Endodermal cell (in vitro differentiated cells): ENCODE measurements around the gene PPP1R12A. TPM values are rescaled to one million over a fixed set of nuclear protein-coding genes. Genes with fewer than 3 reads are reported as not detected.

Experiments
- DNase-seq: peaks from one replicate; pipeline ENCODE4 v3.0.0-alpha.2; 2017
- H3K27ac ChIP-seq: 2 replicates; pipeline ENCODE4 v1.5.1; 2013; ENCODE audit warnings: mild to moderate bottlenecking, low read depth, low read length, moderate library complexity
- H3K27me3 ChIP-seq: 2 replicates; pipeline ENCODE4 v1.6.1; 2013; ENCODE audit warnings: mild to moderate bottlenecking, low read length, moderate library complexity; ENCODE audit not compliant: insufficient read depth, control insufficient read depth, poor library complexity, severe bottlenecking
- H3K36me3 ChIP-seq: 2 replicates; pipeline ENCODE4 v1.7.0; 2013; ENCODE audit warnings: mild to moderate bottlenecking, low read length, moderate library complexity; ENCODE audit not compliant: control insufficient read depth, insufficient read depth
- H3K4me1 ChIP-seq: one replicate; pipeline ENCODE4 v1.7.0; 2013; ENCODE audit warnings: low read length; ENCODE audit not compliant: control insufficient read depth, insufficient read depth
- H3K4me3 ChIP-seq: 2 replicates; pipeline ENCODE4 v1.5.1; 2013; ENCODE audit warnings: mild to moderate bottlenecking, low read length, moderate library complexity
- H3K9ac ChIP-seq: 2 replicates; pipeline ENCODE4 v1.6.1; 2013; ENCODE audit warnings: mild to moderate bottlenecking, low read length, moderate library complexity; ENCODE audit not compliant: poor library complexity, severe bottlenecking; ENCODE audit errors: extremely low read depth
- H3K9me3 ChIP-seq: 2 replicates; pipeline ENCODE4 v1.6.1; 2013; ENCODE audit warnings: mild to moderate bottlenecking, low read length, moderate library complexity; ENCODE audit not compliant: control insufficient read depth
- H3K27ac Mint-ChIP-seq: 2 replicates; pipeline ENCODE4 v1.8.0; 2020; ENCODE audit warnings: mixed read lengths
- H3K27me3 Mint-ChIP-seq: 2 replicates; pipeline ENCODE4 v1.8.0; 2021; ENCODE audit warnings: mild to moderate bottlenecking, mixed read lengths; ENCODE audit not compliant: insufficient read depth
- H3K36me3 Mint-ChIP-seq: 2 replicates; pipeline ENCODE4 v1.8.0; 2020; ENCODE audit warnings: low read depth, mixed read lengths
- H3K4me1 Mint-ChIP-seq: 2 replicates; pipeline ENCODE4 v1.8.0; 2020; ENCODE audit warnings: mixed read lengths
- H3K4me3 Mint-ChIP-seq: 2 replicates; pipeline ENCODE4 v1.8.0; 2020; ENCODE audit warnings: mild to moderate bottlenecking, moderate library complexity, mixed read lengths
- H3K9me3 Mint-ChIP-seq: 2 replicates; pipeline ENCODE4 v1.8.0; 2020; ENCODE audit warnings: mild to moderate bottlenecking, mixed read lengths
- WGBS, 2 experiments: methylation state at CpG; one replicate each; pipeline versions ENCODE4 v1.1.5 to v1.1.7; 2013; ENCODE audit warnings: missing lambda C conversion rate in 2 of 2, mixed read lengths in 1 of 2; ENCODE audit not compliant: insufficient coverage in 1 of 2, insufficient read length in 1 of 2; 5-methylcytosine and 5-hydroxymethylcytosine counted together
- total RNA-seq, 2 donors: library from RNA; stranded (reverse); fragmentation: NEBNext Ultra II Directional in 1 of 2; extraction: Animal tissue kit (Norgen Biotek cat#: 25700) in 1 of 2; gene quantifications; 2 replicates in 1 of 2; 3 replicates in 1 of 2; pipeline ENCODE4 v1.2.1, GENCODE V29; 2021
- TF ChIP-seq, protein P1 (sequence below): fragments of 200-600 bp; sonication (generic); conservative IDR thresholded peaks from 2 replicates; pipeline ENCODE4 v1.5.0; 2021; ENCODE audit warnings: antibody characterized with exemption, mild to moderate bottlenecking

Gene PPP1R12A
- total RNA-seq, 2 donors from 2014 or later = 80.0 to 94.7 TPM

GRCh38 chr12:79775355-79776027 lies 159.4 kb downstream of the PPP1R12A start:
- H3K9me3 ChIP-seq = no peaks in the 10 kb centered on the region
- H3K27ac ChIP-seq = no peak overlapping the region
- H3K9me3 Mint-ChIP-seq = no peaks in the 10 kb centered on the region
- no peak overlapping the region for H3K9ac ChIP-seq
- 82 to 86% methylated on average over 2 to 3 of the region's 3 CpGs for WGBS, 2 experiments
- H3K4me1 Mint-ChIP-seq = no peaks in the 10 kb centered on the region
- H3K36me3 ChIP-seq = peaks cover 60% of the 10 kb centered on the region
- no peaks in the 10 kb centered on the region for H3K27me3 Mint-ChIP-seq
- TF ChIP-seq, protein P1, sequence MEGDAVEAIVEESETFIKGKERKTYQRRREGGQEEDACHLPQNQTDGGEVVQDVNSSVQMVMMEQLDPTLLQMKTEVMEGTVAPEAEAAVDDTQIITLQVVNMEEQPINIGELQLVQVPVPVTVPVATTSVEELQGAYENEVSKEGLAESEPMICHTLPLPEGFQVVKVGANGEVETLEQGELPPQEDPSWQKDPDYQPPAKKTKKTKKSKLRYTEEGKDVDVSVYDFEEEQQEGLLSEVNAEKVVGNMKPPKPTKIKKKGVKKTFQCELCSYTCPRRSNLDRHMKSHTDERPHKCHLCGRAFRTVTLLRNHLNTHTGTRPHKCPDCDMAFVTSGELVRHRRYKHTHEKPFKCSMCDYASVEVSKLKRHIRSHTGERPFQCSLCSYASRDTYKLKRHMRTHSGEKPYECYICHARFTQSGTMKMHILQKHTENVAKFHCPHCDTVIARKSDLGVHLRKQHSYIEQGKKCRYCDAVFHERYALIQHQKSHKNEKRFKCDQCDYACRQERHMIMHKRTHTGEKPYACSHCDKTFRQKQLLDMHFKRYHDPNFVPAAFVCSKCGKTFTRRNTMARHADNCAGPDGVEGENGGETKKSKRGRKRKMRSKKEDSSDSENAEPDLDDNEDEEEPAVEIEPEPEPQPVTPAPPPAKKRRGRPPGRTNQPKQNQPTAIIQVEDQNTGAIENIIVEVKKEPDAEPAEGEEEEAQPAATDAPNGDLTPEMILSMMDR = no peak
- no peaks in the 10 kb centered on the region for H3K4me1 ChIP-seq
- no peak overlapping the region for H3K4me3 Mint-ChIP-seq
- H3K4me3 ChIP-seq = no peak overlapping the region
- peaks cover 24% of the 10 kb centered on the region for H3K36me3 Mint-ChIP-seq
- H3K27me3 ChIP-seq = no peaks in the 10 kb centered on the region
- no peak overlapping the region for H3K27ac Mint-ChIP-seq
- DNase-seq = no peak

DNA sequence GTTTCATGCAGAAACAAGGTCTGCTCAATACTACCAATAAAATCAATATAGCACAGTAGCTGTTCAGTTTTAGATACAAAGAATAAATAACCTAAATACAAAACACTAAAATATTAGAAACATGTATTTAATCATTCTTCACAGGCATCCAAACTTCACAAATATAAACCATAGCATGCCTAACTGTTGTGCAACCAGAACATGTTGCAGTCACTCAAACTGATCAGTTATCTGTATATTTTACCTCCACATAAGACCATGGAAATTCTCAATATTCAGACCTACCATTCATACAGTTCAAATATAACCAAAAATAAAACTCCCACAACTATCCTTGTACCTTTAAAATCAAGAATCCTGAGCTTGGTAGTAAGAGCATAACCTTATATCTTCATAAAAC lies 161.0 kb downstream of the PPP1R12A start:
- Histone ChIP-seq H3K9ac (no peak overlapping the region), H3K27me3 (no peaks in the 10 kb centered on the region), H3K9me3 (no peaks in the 10 kb centered on the region), H3K27ac (no peak overlapping the region), H3K4me3 (no peak overlapping the region), H3K4me1 (no peaks in the 10 kb centered on the region), H3K36me3 (peaks cover 45% of the 10 kb centered on the region)
- no peak for DNase-seq
- Mint-ChIP-seq H3K4me3 (no peak overlapping the region), H3K36me3 (peaks cover 18% of the 10 kb centered on the region), H3K27me3 (no peaks in the 10 kb centered on the region), H3K4me1 (no peaks in the 10 kb centered on the region), H3K27ac (no peak overlapping the region), H3K9me3 (no peaks in the 10 kb centered on the region)
- TF ChIP-seq, protein P1 = no peak

DNA sequence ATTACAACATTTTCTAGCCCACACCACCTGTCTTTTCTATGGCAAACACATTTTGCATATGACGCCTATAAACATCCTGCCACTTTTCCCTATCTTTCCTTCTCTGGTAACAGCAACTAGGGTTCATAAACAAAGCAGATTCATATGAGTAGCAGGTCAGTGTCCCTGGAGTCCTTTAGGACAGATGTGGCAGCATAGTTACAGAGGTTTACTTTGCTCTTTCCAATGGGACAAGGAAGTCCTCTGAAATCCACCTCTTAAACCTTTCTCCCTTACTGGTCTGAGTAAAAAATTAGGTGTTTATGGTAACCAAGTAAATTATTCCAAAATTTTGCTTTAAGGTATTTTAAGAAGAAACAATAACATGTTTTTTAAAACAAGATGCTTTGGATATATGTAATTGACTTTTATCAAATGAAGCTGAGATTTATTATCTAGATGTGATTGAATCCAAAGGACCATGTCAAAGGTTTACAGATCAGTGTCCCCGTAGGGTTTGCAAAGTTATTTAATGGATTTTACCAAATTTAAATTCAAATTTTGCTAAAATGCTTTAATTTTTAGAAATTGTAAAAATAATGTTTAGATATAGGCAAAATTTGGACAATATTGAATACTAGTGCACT lies 164.9 kb downstream of the PPP1R12A start:
- no peaks in the 10 kb centered on the region for H3K27me3 Mint-ChIP-seq
- H3K4me1 Mint-ChIP-seq = no peaks in the 10 kb centered on the region
- no peak overlapping the region for H3K27ac Mint-ChIP-seq
- no peaks in the 10 kb centered on the region for H3K4me1 ChIP-seq
- no peaks in the 10 kb centered on the region for H3K9me3 ChIP-seq
- H3K4me3 Mint-ChIP-seq = no peak overlapping the region
- TF ChIP-seq, protein P1 = no peak
- no peak overlapping the region for H3K4me3 ChIP-seq
- no peaks in the 10 kb centered on the region for H3K27me3 ChIP-seq
- peaks cover 18% of the 10 kb centered on the region for H3K36me3 ChIP-seq
- H3K36me3 Mint-ChIP-seq = peaks cover 10% of the 10 kb centered on the region
- DNase-seq = no peak
- no peak overlapping the region for H3K27ac ChIP-seq
- 86 to 100% methylated on average over 1 to 2 of the region's 2 CpGs for WGBS, 2 experiments
- H3K9me3 Mint-ChIP-seq = no peaks in the 10 kb centered on the region
- no peak overlapping the region for H3K9ac ChIP-seq
